HL-60 (cell line): Measurements from ENCODE around the gene TIMM8B.

Experiments used
- DNase-seq, 2 experiments: peaks; one replicate each; pipeline ENCODE4 v3.0.0-alpha.2; 2010 to 2020; ENCODE audit warnings: low read depth in 1 of 2, low spot score in 1 of 2
- H3K27ac ChIP-seq: fragments of 250-450 bp; sonication (Bioruptor Pico); replicated peaks from 2 replicates; pipeline ENCODE4 v1.5.1; 2020; ENCODE audit warnings: mild to moderate bottlenecking, moderate library complexity
- H3K27me3 ChIP-seq: fragments of 250-450 bp; sonication (Bioruptor Pico); 2 replicates; pipeline ENCODE4 v1.5.1; 2021; ENCODE audit warnings: mild to moderate bottlenecking, moderate library complexity; ENCODE audit not compliant: insufficient read depth, poor library complexity, severe bottlenecking
- H3K4me3 ChIP-seq: replicated peaks from 2 replicates; pipeline ENCODE4 v1.5.1; 2011; ENCODE audit warnings: mild to moderate bottlenecking, control low read depth, low read length; ENCODE audit not compliant: insufficient read depth
- CTCF ChIP-seq: IDR thresholded peaks from one replicate; pipeline ENCODE4 v1.5.1; 2011; ENCODE audit warnings: low read length, control low read depth, inconsistent platforms; ENCODE audit not compliant: insufficient read depth
- GABPA ChIP-seq: IDR thresholded peaks from 2 replicates; pipeline ENCODE4 v1.6.1; 2012; ENCODE audit warnings: low read depth
- POLR2AphosphoS5 ChIP-seq: IDR thresholded peaks from 2 replicates; pipeline ENCODE4 v1.6.1; 2012; ENCODE audit warnings: low read depth
- SPI1 ChIP-seq: IDR thresholded peaks from 2 replicates; pipeline ENCODE4 v1.6.1; 2012; ENCODE audit warnings: low read depth, mild to moderate bottlenecking, borderline replicate concordance
- TF ChIP-seq, protein P1 (sequence below): IDR thresholded peaks from 2 replicates; pipeline ENCODE4 v1.6.1; 2012; ENCODE audit warnings: low read depth; ENCODE audit not compliant: insufficient replicate concordance

Gene TIMM8B

DNA sequence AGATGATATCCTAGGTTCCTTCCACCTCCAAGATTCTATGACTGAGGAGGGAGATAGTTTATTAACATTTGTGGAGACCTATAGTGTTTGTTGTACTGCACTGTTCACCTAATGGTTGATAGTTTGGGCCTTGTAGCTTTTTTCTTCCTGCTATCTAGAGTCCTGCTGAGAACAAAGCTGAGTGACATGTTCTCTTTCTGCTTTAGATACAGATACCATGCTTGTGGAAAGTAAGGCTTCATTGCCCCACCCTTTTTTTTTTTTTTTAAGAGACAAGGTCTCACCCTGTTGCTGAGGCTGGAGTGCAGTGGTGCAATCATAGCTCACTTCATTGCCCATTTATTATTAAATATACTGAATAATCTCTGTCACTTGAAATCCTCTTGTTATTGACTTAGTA is 49.0 kb downstream of the TIMM8B start:
- Histone ChIP-seq H3K4me3 (no peak overlapping the region), H3K27me3 (no peaks in the 10 kb centered on the region), H3K27ac (no peak overlapping the region)
- TF ChIP-seq SPI1 (no peak), CTCF (no peak), GABPA (no peak), POLR2AphosphoS5 (no peak)
- TF ChIP-seq, protein P1, sequence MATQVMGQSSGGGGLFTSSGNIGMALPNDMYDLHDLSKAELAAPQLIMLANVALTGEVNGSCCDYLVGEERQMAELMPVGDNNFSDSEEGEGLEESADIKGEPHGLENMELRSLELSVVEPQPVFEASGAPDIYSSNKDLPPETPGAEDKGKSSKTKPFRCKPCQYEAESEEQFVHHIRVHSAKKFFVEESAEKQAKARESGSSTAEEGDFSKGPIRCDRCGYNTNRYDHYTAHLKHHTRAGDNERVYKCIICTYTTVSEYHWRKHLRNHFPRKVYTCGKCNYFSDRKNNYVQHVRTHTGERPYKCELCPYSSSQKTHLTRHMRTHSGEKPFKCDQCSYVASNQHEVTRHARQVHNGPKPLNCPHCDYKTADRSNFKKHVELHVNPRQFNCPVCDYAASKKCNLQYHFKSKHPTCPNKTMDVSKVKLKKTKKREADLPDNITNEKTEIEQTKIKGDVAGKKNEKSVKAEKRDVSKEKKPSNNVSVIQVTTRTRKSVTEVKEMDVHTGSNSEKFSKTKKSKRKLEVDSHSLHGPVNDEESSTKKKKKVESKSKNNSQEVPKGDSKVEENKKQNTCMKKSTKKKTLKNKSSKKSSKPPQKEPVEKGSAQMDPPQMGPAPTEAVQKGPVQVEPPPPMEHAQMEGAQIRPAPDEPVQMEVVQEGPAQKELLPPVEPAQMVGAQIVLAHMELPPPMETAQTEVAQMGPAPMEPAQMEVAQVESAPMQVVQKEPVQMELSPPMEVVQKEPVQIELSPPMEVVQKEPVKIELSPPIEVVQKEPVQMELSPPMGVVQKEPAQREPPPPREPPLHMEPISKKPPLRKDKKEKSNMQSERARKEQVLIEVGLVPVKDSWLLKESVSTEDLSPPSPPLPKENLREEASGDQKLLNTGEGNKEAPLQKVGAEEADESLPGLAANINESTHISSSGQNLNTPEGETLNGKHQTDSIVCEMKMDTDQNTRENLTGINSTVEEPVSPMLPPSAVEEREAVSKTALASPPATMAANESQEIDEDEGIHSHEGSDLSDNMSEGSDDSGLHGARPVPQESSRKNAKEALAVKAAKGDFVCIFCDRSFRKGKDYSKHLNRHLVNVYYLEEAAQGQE: no peak
- DNase-seq: no peak
